Activated T-helper 9 cell treated with anti-CD3 and anti-CD28 coated beads, Interleukin-2, amount 50 U/mL, for 16 hours (primary cell): ENCODE measurements around the gene CD53.
A peak's percentile ranks its signal among the peaks of the same experiment; 100 is the strongest.

Experiments used
- DNase-seq: peaks from one replicate; pipeline ENCODE4 v3.0.0-alpha.2; 2020; ENCODE audit warnings: low read depth

The CD53 gene

GRCh38 chr1:110876748-110877341 lies 3.9 kb downstream of the CD53 start:
- DNase-seq = no peak

DNA sequence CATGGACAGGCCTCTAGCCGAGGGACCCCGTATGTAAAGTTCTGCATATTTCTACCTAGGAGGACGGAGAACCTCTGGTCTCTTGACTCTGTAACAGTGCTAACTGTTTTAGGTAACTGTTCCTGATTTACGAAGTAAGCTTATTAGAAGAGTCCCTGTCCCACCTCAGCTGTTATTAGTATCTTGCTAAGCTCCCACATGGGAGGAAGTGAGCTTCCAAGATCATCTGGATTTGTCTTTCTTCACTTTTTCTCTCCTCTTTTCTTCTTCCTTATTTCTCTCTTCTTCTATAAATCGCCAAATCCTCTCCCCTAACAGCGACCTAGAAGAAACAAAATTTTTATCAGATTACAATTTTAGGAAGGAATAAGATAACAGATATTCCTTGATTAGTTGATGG lies 4.4 kb downstream of the CD53 start:
- DNase-seq = no peak

- no peak for DNase-seq
These were observed 4.8 kb downstream of the CD53 start for GRCh38 chr1:110877776-110878175.

- no peak for DNase-seq
These were observed 5.6 kb downstream of the CD53 start for GRCh38 chr1:110878591-110878990.

- DNase-seq = no peak
These were observed 6.0 kb downstream of the CD53 start for GRCh38 chr1:110878993-110879392.

DNA sequence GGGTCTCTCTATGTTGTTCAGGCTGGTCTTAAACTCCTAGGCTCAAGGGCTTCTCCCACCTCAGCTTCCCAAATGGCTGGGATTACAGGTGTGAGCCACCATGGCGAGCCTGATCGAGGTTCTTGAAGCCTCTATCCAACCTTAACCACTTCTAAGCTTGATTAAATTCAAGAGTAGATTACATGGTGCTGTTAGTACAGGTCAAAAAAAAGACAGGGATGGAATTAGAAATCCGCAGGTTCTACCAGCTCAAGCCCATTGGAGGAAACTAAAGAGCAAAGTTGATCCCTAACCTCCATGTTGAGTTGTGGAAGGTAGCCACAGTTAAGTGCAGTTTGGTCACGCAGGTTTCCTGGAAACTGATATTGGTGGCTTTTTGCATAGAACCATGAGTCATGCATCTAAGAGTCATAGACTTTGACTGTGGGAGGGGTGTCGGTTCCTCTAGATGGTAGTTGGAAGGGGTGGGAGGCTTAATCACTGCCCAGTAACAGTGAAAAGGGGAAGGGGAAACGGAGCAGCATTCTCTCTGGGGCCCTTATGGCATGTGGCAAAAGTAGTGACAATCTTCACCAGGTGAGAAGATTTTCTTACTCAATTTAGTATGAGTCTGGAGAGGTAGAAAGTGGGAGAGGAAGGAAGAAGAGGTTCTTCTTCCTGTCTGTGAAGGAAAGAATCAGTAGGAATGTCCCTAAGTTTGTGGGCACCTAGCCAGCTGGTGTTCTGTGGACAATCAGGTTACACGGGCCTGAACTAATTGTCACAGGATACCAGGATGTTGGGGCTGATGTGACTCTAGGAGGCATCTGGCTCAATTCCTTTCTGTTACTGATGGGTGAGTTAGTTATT lies 7.0 kb downstream of the CD53 start:
- peak; percentile 43 for DNase-seq

DNA sequence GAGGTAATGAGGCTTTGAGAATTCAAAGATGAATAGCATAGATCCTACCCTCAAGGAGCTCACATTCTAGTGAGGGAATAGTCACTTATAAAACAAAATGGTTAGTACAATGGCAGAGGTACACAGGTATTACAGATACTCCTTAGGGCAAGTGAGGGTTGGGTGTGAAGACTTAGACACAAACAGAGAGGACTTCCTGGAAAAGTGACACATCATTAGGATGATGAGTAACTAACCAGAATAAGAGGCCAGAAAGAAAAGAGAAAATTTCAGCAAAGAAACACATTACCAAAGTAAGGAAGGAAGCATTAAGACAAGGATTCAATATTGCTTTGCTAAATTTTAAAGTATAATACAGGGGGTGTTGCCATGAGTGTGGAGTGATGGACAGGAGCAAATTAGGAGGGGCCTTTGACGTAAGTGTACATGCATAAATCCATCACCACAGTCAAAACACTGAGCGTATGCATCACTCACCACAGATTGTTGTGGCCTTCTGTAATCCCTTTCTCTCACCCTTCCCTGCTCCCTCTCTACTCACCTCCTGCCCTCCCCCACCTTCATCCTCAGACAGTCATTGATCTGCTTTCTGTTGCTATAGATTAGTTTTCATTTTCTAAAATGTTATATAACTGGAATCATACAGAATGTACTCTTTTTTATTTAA lies 7.9 kb downstream of the CD53 start:
- peak; percentile 36 for DNase-seq

DNA sequence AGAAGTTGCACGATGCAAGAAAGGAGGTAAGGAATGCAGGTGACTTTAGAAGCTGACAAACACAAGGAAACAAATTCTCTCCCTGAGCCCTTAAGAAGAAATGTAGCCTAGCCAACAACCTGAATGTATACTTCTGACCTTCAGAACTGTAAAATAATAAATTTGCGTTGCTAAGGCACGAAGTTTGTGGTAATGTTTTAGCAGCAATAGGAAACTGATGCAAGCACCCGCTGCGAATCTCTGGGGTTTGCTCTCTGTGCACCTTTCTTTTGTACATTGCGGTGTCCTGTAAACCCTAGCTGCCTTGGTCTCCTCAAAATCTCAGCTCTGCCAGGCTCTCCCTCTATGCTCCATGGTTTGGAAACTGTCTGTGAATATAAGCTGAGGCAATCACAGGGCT lies 15.1 kb downstream of the CD53 start:
- DNase-seq = no peak

DNA sequence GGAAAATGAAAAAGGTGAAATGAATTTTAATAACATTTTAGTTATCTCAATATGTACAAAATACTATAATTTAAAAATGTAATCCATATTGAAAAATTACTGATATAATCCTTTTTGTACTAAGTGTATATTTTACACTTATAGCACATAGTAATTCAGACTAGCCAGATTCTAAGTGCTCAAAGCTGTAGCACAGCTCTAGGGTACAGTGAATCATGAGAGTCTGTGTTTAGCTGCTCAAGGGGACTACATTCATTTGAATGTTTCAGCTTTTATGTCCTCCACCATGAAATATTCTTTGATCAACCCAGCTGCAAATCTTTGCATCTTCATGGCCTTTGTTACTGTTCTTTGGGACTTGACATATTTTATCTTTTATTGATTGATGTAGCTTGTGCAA lies 15.7 kb downstream of the CD53 start:
- no peak for DNase-seq

DNA sequence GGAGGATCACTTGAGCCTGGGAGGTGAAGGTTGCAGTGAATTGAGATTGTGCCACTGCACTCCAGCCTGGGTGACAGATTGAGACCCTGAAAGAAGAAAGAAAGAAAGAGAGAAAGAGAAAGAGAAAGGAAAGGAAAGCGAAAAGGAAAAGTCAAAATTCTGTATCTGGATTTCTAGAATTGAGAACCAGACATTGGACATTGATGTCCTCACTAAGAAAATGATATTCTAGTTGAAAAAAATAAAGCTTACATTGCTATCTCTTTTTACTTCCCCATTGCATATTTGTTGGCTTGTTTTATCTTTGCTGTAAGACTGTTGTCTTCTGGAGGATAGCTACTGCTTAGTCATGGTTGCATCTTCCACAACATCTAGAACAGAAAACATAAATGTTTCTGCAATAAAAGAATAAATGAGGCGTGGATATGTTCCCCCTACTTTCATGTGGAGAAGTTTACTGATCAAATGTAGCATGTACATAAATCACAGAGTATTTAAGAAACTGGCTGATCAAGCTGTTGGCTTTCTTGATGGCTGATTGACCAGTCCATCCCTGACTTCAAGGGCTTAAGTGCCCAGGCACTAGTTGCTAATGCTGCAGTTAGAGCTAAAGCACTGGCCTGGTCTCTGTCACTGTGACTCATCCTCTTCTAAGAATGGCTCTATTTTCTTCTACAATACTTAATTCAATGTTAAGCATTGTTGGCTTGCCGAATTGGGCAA lies 17.7 kb downstream of the CD53 start:
- DNase-seq = no peak

- DNase-seq = no peak
These were observed 21.1 kb downstream of the CD53 start for GRCh38 chr1:110893908-110894490.

- no peak for DNase-seq
These were observed 23.1 kb downstream of the CD53 start for GRCh38 chr1:110896090-110896489.

GRCh38 chr1:110897681-110898080 lies 24.7 kb downstream of the CD53 start:
- DNase-seq = no peak

- DNase-seq = no peak
These were observed 25.9 kb downstream of the CD53 start for GRCh38 chr1:110898734-110899457.

DNA sequence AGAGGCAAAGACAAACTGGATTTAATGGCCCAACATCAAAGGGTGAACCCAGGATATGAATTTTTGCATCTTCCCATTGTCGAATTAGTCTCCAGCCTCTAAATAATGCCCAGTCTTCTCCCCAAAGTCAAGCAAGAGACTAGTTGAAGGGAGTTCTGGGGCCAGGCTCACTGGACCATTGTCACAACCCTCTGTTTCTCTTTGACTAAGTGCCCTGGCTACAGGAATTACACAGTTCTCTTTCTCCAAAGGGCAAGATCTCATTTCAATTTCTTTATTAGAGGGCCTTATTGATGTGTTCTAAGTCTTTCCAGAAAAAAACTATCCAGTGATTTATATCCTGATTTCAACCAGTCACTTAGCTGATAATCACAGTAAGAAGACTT lies 26.5 kb downstream of the CD53 start:
- DNase-seq = no peak

- DNase-seq = no peak
These were observed 30.0 kb downstream of the CD53 start for GRCh38 chr1:110902820-110903463.

DNA sequence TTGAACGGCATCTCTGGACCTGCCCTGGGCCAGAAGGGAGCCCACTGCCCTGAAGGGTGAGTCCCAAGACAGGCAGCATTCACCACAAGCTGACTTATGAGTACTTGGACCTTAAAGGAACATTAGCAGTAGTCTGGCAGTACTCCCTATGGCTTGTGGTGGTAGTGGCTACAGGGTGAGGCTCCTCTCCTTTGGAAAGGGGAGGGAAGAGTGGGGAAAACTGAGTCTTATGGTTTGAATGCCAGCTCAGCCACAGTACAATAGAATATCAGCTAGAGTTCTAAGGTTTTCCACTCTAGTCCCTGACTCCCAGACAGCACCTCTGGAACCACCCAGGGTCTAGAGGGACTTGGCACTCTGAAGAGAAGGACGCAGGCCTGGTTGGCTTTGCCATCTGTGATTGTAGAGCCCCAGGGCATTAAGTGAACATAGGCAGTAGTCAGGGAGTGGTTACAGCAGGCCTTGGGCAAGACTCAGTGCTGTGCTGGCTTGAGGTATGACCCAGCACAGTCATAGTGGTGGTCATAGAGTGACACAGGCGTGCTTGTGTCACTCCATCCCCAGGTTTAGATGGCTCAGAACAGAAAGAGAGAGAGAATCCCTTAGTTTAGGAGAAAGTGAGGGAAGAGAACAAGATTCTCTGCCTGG lies 31.0 kb downstream of the CD53 start:
- DNase-seq = no peak

DNA sequence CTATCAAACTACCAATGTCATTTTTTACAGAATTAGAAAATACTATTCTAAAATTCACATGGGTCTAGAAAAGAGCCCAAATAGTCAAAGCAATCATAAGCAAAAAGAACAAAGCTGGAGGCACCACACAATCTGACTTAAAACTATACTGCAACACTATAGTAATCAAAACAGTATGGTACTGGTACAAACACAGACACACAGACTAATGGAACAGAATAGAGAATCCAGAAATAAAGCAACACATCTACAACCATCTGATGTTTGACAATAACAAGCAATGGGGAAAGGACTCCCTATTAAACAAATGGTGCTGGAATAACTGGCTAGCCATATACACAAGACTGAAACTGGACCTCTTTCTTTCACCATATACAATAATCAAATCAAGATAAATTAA lies 39.8 kb downstream of the CD53 start:
- no peak for DNase-seq

- no peak for DNase-seq
These were observed 41.7 kb downstream of the CD53 start for GRCh38 chr1:110914676-110915075.

- no peak for DNase-seq
These were observed 42.9 kb downstream of the CD53 start for GRCh38 chr1:110915804-110916203.

DNA sequence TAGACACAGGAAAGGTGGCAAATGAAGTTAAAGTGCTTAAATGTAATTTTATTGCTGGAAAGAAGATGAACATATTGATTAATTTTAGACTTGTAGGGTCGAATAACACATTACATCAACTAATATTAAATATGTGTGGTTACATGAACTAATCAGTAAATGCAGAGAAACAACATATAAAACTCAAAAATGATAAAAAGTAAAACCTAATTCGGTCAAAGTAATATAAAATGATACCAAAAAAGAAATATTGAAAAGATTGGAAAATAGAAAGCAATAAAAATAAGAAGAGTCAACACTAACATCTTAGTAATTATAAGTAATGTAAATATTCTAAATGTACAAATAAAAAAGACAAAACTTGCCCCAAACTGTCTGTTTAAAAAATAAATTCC lies 43.3 kb downstream of the CD53 start:
- DNase-seq = no peak
